ENCODE data around the gene ECHS1.

ECHS1 gene

DNA sequence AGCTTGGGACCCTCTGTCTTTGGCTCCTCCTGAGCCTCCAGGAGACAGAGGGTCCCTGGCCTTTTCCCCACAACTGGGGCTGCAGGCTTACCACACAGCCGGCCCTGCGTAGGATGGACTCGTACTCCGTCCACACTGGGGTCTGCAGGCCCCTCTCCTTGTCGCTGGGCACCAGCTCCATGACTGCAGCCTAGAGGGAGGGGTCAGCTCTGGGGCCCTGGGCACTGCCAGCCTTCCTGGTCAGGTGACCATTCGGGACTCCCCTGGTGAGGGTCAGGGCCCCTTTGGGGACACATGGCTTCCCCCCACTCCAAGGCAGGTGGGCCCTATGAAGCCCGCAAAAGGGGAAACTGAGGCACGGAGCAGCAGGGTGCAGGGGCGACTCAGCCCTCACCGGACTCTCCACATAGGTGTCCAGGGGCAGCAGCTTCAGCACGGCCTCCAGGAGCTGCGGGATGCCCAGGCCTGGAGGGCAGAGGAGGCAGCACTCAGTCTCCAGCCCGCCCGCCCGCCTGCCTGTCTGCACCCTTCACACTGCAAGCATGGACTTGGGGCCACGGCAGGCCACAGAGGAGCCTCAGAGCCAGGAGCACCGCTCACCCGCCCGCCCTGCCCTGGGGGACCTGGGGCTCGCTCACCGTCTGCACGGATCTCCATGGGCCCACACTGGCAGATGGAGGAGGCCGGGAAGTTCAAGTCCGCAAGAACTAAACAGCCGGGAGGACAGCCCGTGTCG, 16.4 kb downstream of the ECHS1 start:
- FAIRE-seq, result no peak

DNA sequence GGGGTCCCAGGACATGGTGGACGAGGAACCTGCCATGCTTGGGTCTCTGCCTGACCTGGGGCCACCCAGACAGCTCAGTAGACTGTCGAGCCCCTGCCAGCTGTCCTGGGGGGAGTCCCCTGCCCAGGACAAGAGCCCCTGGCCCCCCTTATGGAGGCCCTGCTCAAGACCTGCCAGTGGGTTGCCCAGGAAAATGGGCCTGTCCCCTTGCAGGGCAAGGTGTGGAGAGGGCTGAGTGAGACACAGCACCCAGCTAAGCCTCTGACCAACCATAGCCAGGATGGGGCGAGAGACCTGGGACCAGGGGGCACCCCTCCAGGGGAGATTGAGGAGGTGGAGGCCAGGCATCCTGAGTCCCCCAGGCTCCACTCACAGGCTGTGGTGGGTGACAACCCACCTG, 17.2 kb downstream of the ECHS1 start:
- FAIRE-seq, result no peak

DNA sequence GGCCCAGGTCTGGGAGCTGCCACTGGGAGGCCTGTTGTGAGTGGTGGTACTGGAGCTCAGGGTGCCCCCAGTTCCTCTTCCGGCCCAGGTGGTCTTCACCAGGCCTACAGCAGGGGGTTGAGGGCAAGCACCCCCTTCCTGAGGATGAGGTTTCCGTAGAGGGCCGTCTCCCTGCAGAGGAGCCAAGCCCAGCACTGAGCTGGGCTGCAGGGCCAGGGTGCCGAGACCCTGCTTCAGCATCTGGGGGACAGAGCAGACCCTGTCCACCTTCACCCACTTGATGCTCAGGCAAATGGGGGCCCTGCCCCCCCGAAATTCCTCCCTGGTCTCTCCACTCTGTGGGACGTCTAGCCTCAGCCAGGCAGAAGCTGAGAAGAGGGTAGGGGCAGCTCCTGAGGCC, 17.9 kb downstream of the ECHS1 start:
- no peak for FAIRE-seq

DNA sequence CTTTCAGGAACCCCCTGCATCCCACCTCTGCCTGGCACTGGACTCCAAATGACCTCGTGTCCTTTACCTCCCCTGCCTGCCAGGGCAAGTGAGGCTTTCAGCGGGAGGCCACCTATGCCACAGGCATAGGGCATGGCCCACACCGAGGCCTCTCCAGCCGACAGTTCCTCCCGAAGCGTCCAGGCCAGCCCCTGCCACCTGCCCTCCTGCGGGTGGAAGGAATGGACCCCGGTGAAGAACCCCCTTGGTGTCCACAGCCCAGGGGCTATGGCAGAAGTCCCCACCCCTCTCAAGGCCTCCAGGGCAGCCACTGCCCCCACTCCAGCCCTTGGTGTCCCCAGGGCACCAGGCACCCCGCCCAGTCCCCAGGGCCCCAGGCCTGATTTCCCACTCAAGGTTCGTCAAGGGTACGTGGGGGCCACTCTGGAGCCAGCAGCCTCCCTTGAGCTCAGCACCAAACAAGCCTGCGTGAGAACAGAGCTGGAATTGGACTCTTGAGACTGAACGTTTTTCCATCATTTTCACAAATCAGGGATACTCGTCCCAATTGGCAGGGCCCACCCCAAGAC, 18.4 kb downstream of the ECHS1 start:
- FAIRE-seq, result no peak

DNA sequence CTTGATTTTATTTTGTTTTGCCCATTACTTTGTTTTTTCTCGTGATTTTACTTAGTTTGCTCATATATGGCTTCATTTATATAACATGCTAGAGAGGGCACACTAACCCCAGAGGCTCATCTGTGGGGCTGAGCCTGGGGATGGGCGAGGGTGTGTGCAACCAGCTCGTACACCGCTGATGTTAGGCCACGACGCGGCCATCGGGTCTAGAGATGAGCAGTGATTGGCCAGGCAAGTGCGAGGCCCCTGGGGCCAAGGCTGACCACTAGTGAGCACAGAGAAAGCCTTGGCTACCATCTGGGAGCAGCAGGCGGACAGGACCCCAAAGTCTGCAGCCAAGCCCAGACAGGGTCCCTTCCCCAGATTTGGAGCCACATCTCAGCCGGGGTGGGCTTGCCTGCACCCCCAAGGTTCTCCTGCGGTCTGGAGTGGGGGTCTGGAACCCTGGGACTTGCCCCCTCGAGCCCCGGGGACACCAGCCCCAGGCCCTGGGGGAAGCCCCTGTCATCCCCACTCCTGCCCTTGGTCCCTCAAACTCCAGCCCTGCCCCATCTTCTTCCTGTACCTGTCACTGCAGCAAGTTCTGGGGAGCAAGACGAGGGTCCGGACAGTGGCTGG, 19.1 kb downstream of the ECHS1 start:
- FAIRE-seq, result no peak

DNA sequence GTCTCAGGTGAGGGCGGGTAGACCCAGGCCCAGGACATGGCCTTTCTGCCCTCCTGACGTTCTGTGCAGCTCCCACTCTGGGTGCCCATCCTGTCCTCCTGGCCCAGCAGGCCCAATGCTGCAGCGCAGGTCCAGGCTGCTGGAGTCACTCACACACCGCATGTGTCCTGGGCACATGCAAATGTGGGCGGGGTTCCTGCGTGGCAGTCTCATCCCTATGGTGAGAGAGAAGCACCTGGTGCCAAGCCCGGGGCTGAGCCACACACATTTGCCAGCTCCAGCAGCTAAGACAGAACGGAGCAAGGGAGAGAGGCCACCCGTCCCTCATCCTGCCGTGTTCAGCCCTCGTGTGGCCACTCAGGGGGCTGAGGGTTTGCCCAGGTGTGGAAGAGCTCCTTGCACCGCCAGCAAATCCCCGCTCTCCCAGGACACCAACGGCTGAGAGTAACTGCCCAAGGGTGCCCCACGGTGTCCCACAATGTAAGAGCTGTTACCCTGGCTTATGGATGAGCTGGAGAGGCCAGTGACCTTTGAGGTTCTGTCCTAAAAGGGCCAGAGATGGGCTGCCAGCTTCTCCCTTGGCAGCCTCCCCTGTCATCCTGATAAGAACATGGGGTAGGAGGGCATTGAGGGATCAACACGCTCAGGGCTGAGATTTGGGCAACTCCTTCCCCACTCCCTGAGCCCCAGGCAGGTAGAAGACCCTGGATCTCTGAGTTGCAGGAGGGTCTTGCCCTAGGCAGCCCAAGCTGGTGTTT, 19.8 kb downstream of the ECHS1 start:
- FAIRE-seq, result no peak

DNA sequence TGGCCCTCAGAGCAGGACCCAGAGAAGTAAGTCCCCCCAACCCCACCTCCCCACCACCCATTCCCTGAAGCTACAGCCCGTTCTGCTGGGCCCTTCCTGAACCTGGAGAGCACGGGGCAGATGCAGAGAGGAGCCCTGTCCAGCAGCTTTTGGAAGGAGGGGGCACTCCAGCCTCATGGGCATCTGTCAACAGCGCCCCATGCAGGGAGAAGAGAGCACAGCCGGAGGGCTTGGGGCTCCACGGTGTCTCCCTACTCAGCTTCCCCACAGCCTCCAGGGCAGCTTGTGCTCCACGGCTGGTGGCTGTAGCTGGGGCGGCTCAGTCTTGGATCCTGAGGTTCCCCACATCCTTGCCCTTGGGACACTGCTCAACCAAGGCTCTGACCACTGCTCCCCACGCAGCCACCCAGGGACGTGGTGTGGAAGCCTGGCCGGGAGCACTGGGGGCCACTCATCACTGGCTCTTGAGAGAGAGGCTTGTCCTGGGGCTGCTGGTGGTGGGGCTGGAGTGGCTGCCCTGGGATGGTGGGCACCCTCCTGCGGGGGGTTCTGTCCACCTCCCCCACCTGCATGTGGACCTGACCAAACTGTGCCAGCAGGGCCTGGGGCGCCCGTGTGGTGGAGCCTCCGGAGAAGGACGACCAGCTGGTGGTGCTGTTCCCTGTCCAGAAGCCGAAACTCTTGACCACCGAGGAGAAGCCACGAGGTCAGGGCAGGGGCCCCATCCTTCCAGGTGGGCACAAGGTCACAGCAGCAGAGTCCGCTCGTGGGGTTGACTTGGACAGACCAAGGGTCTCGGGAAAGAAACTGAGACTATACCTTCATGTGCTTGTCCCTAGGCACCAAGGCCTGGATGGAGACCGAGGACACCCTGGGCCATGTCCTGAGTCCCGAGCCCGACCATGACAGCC, 21.5 kb downstream of the ECHS1 start:
- no peak for FAIRE-seq

DNA sequence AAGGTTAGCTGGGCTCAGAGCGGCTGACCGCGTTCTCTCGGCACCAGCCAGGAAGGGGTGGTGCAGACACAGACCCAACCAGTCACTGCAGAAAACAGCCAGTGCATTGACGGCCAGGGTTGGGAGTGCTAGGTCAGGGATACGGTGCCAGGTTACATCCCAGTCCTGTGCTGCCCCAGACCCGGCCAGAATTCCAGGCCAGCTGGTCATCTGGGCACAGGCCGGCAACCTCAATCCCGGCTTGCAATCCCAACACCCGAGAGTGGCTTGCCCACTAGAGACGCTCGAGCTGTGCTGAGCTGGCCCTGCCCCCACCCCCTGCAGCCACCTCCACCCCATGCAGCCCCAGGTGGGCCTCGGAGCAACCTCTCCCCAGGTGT, 22.2 kb downstream of the ECHS1 start:
- no peak for FAIRE-seq

DNA sequence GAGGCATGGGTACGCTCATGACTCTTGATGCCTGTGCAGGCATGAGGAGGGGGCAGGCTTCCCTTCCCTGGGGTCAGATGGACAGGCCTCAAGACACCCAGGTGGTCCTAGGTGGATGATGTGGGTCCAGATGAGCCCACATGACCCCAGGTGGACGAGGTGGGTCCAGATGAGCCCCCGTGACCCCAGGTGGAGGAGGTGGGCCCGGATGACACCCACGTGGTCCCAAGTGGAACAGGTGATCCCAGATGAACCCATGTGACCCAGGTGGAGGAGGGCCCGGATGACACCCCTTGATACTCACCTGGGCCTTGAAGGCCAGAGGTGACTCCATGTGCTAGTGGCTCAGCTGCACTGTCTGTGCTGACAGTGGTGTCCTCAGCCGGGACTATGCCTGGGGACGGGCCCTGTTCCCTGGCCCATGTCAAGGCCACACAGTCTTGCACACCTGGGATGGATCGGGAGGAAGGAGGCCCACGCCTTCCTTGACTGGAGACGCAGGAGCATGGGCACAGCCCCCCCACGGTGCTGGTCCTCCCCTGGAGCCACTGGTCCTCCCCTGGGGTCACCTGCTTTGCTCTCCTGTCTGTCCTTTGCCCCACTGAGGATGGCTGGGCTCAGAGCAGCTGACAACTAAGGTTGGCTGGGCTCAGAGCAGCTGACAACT, 22.7 kb downstream of the ECHS1 start:
- FAIRE-seq, result no peak

DNA sequence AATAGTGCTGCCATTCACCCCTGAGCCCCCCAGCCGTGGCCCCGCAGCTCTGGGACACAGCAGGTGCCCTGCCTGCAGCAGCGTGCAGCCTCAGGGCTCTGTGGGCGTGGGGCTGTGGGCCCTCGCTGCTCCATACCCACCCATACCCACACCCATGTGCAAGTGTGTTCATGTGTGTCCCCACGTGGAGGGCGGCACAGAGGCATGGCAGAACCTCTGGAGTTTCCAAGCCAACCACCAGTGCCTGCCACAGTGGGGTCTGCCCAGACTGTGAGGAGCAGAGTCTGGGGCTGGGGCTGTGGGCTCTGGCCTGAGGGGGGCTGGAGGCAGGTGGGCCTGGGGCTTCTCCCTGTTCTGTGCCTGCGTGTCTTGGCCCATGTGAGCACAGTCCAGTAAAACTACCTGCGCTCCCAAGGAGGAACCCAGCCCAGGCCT, 23.6 kb downstream of the ECHS1 start:
- FAIRE-seq, result no peak

DNA sequence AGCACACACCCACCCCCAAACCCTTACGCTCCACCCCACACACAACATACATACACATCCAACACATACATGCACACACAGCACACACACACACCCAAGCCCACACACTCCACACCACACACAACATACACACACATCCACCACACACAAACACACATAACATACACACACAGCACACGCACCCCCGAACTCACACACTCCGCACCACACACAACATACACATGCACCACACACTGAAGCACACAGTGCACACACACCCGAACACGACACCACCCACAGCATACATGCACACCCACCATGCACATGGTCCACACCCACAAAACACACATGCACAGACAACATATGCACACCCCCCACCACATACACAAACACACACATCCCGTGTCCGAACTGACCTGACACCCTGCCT, 24.0 kb downstream of the ECHS1 start:
- FAIRE-seq, result no peak

DNA sequence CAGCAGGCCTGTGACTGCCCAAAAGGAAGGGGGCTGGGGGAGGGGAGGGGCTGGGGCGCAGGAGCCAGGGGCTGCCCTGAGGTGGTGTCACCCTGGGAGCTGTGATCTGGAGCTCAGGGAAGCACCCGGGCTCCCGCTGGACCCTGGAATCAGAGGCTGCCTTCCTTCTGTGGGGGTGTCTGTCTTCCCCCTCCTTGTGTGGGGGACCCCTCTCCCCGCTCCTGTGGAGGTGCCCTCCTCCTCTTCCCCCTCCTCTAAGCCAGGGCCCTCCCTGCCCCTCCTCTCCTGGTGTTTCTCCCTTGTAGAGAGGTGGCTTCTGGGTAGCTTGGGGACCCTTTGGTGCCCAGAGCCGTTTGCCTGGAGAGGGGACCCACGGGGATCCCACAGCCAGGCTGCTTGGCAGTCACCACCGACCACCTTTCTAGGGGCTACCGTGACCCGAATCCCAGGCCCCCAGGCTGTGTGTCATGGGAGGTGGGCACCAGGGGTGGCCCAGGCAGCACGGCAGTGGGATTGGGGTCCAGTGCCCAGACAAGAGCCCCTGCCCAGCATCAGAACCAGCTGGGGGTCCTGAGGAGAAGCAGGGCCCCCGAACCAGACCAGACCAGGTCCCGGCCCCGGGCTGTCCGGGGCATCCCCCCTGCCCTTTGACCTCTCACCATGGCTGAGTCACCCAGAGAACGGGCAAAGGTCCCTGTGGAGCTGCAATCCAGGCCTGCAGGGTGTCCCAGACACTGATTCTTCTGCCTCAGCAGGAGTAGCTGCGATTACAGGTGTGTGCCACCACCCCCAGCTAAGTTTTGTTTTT, 25.2 kb downstream of the ECHS1 start:
- FAIRE-seq, result no peak

DNA sequence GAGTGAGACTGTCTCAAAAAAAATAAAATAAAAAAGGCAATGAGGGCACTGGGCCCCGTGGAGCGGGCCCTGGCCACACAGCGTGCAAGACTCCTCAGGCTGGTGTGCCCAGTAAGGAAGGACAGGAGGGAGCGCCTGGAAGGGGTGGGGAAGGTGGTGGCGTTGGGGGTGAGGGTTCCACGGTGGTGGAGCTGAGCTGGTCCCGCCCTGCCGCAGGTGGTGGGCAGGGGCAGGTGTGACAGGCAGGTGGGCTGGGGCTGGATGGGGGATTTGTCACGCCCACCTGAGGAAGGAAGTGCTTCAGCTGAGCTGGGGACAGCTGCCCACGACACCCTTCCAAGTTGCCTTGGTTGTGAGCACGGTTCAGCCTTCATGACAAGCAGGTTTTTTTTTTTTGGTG, 26.7 kb downstream of the ECHS1 start:
- no peak for FAIRE-seq

DNA sequence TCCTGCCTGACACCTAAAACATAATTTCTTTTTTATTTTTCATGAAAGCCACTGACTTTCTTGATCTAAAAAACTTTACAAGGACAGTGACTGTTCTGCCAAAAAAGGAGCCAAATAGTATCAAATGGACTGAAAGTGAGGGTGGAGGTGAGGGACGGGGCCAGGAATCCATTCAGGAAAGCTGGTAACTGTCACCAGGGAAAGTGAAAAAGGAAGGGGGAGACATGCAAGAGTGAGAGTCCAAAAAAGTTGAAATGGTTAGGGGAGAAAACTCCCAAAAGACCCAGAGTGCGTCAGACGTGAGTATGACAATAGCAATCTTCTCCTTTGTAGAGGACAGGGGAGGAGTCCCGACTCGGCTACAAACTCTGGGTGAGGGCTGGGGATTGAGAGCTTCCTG, 28.9 kb downstream of the ECHS1 start:
- no peak for FAIRE-seq

DNA sequence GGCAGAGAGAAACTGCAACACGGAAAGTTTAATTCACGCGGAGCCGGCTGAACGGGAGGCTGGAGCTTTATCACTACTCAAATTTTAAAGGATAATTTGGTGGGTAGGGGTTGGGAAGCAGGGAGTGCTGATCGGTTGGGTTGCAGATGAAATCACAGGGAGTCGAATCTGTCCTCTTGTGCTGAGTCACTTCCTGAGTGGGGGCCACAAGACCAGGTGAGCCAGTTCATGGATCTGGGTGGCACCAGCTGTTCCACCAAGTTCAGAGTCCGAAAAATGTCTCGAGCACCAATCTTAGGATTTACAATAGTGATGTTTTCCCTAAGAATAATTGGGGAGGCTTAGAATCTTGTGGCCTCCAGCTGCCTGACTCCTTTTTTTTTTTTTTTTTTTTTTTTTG, 29.6 kb downstream of the ECHS1 start:
- FAIRE-seq, result no peak

DNA sequence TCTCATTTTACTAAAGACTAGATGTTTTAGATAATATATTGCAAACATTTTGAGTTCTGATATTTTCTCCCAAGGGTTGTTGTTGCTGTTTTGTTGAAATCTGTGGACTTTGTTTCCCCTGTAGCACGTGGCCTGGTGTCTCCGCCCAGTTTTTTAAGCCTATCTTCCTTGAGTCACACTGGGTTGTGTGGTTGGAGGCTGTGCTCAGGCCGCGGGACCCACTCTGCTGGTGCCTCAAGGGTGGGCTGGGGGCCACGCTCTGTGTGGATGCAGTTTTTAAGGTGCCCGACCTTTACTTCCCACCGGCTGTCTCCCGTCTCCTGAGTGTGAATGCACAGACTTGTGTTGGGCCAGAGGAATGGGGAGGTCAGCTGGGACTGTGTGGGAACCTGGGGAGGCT, 30.2 kb downstream of the ECHS1 start:
- FAIRE-seq, result no peak

DNA sequence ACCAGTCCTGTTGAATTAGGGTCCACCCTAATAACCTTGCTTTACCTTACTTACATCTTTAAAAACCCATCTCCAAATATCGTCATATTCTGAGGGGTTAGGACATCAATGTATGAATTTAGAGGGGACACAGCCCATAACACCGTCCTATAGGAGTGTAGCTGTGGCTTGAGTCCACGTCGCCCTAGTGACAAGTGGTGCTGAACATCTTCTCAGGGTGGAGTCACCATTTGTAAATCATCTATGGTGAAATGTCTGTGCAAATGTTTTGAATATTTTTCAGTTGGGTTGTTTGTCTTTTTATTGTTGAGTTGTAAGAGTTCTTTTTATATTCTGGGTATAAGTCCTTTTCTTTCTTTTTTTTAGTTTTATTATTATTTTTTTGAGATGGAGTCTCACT, 31.2 kb downstream of the ECHS1 start:
- FAIRE-seq, result no peak

DNA sequence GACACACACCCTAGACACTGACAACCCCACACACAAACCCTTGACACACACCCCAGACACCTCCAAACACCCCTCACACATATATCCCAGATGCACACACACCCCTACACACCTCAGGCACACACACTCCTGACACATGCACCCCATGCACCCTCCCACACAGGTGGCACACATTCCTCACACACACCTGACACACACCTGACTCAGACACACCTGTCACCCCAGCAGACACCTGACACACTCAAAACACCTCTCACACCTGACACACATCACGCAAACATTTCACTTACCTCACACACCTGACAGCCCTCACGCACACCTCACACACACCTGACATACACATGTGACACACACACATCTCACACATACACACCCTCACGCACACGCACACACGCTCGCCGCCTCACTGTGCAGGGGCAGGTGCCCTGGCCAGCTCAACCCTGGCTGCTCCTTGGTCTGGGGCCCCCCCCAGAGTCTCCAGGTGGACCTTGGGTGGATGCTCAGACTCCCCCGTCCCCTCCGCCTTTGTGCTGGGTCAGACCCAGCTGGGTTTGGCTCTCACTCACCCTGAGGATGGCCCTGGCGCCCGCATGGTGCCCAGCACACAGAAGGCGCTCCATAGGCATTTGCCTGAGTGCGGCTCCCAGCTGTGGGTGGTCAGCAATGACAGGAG, 33.3 kb downstream of the ECHS1 start:
- FAIRE-seq, result no peak

DNA sequence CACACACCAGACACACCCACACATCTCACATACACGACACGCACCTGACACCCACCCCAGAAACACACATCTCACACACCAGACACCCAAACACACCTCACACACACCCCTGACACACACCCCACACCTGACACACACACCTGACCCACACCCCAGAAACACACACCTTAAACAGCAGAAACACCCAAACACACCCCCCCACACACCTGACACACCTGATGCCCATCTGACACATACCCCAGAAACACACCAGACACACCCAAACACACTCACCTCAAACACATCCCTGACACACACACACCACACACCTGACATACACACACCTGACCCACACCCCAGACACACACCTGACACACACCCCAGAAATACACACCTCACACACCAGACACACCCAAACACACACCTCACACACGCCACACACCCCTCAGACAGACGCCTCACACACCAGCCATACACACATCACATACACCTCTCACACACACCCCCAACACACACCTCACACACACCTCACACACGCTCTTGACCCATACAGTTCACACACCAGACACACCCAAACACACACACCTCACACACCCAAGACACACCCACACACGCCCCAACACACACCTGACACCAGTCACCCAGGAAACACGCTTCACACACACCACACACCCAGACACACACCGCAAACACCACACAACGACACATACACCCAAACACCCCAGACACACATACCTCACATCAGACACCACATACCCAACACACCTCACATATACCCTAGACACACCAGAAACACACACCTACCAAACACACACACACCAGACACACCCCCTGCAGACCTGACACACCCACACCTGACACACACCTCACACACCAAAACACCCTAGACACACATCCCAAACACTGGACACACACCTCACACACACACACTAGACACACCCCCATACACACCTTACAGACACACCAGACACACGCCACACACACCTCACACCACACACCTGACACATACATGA, 34.8 kb downstream of the ECHS1 start:
- FAIRE-seq, result no peak
